Testis (tissue), 2 donors: ENCODE measurements around the gene PEX11A.

Experiments
- POLR2A ChIP-seq: fragments of 450-650 bp; IDR thresholded peaks from one replicate; pipeline ENCODE4 v1.6.1; 2017; ENCODE audit warnings: antibody characterized with exemption, mild to moderate bottlenecking, moderate library complexity
- TF ChIP-seq, protein P1 (sequence below), 3 experiments: fragments of 450-650 bp in 2 of 3; fragments of 200-600 bp in 1 of 3; sonication (generic) in 1 of 3; IDR thresholded peaks; one replicate each; pipeline ENCODE4 v1.5.1; 2016 to 2019; ENCODE audit warnings: antibody characterized with exemption in 3 of 3, mild to moderate bottlenecking in 2 of 3, moderate library complexity in 1 of 3

- TF ChIP-seq POLR2A: no peak
- TF ChIP-seq, protein P1, sequence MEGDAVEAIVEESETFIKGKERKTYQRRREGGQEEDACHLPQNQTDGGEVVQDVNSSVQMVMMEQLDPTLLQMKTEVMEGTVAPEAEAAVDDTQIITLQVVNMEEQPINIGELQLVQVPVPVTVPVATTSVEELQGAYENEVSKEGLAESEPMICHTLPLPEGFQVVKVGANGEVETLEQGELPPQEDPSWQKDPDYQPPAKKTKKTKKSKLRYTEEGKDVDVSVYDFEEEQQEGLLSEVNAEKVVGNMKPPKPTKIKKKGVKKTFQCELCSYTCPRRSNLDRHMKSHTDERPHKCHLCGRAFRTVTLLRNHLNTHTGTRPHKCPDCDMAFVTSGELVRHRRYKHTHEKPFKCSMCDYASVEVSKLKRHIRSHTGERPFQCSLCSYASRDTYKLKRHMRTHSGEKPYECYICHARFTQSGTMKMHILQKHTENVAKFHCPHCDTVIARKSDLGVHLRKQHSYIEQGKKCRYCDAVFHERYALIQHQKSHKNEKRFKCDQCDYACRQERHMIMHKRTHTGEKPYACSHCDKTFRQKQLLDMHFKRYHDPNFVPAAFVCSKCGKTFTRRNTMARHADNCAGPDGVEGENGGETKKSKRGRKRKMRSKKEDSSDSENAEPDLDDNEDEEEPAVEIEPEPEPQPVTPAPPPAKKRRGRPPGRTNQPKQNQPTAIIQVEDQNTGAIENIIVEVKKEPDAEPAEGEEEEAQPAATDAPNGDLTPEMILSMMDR (IDR thresholded peaks at IDR 0.05): no peak
Measured at GRCh38 chr15:89680282-89680873, 10.2 kb downstream of the PEX11A start.
